IMR-90 (cell line): Measurements from ENCODE around the gene GP1BA. TPM values are rescaled to one million over a fixed set of nuclear protein-coding genes. Genes with fewer than 3 reads are reported as not detected.
A peak's percentile ranks its signal among the peaks of the same experiment; 100 is the strongest.

Experiments used
- ATAC-seq: fragments of 200-7000 bp; cut with Tn5 transposase; 2 replicates; pipeline ENCODE4 v1.9.1; 2020; ENCODE audit warnings: low read depth, mild to moderate bottlenecking, moderate library complexity
- BruUV-seq: library from RNA; stranded (reverse); fragments of 400-500 nt; replicated peaks from 2 replicates; lab custom pipeline; 2021; lab: Mats Ljungman, UMichigan
- CTCF ChIA-PET: fragments of 300-600 bp; formaldehyde crosslinking; extraction: SDS; loops from one replicate; lab custom pipeline; 2021; ENCODE audit warnings: antibody characterized with exemption; lab: Yijun Ruan, JAX
- POLR2A ChIA-PET: fragments of 300-600 bp; sonication (Branson Sonifier 250); formaldehyde crosslinking; loops from one replicate; lab custom pipeline; 2022; ENCODE audit warnings: antibody characterized with exemption; ENCODE audit not compliant: unreplicated experiment; lab: Charles Lee
- DNase-seq: peaks from one replicate; pipeline ENCODE4 v3.0.0; 2013
- H2AFZ ChIP-seq: replicated peaks from 2 replicates; pipeline ENCODE3; 2013; ENCODE audit warnings: low read length, mild to moderate bottlenecking; ENCODE audit not compliant: poor library complexity
- H2AK5ac ChIP-seq: 2 replicates; pipeline ENCODE4 v1.6.1; 2013; ENCODE audit warnings: low read depth, low read length, inconsistent platforms
- H2AK9ac ChIP-seq: replicated peaks from 2 replicates; pipeline ENCODE3; 2013; ENCODE audit warnings: mild to moderate bottlenecking, low read depth, low read length, moderate library complexity; ENCODE audit not compliant: poor library complexity
- H2BK120ac ChIP-seq: 2 replicates; pipeline ENCODE4 v1.6.1; 2013; ENCODE audit warnings: low read depth, low read length, inconsistent platforms
- H2BK15ac ChIP-seq: 3 replicates; pipeline ENCODE4 v1.6.1; 2013; ENCODE audit warnings: low read depth, low read length, inconsistent platforms
- H2BK20ac ChIP-seq: 2 replicates; pipeline ENCODE4 v1.6.1; 2013; ENCODE audit warnings: low read depth, mild to moderate bottlenecking, inconsistent platforms, low read length, moderate library complexity
- H2BK5ac ChIP-seq: 2 replicates; pipeline ENCODE4 v1.6.1; 2013; ENCODE audit warnings: mild to moderate bottlenecking, low read depth, low read length, inconsistent platforms; ENCODE audit not compliant: poor library complexity, severe bottlenecking
- H3K14ac ChIP-seq: replicated peaks from 2 replicates; pipeline ENCODE4 v1.6.1; 2013; ENCODE audit warnings: low read depth, low read length, inconsistent platforms
- H3K18ac ChIP-seq: 2 replicates; pipeline ENCODE4 v1.6.1; 2013; ENCODE audit warnings: low read depth, low read length, control low read depth
- H3K23ac ChIP-seq: 2 replicates; pipeline ENCODE4 v1.6.1; 2013; ENCODE audit warnings: low read depth, low read length, inconsistent platforms
- H3K27ac ChIP-seq: 2 replicates; pipeline ENCODE4 v1.5.1; 2013; ENCODE audit warnings: mild to moderate bottlenecking, control low read depth, low read length; ENCODE audit not compliant: insufficient read depth
- H3K27me3 ChIP-seq: 2 replicates; pipeline ENCODE4 v1.6.1; 2013; ENCODE audit warnings: low read length; ENCODE audit not compliant: control insufficient read depth, insufficient read depth
- H3K36me3 ChIP-seq: 2 replicates; pipeline ENCODE4 v1.6.1; 2013; ENCODE audit warnings: low read length, mixed read lengths; ENCODE audit not compliant: control insufficient read depth, insufficient read depth
- H3K4ac ChIP-seq: 2 replicates; pipeline ENCODE4 v1.6.1; 2013; ENCODE audit warnings: low read depth, low read length, inconsistent platforms
- H3K4me1 ChIP-seq: 2 replicates; pipeline ENCODE4 v1.6.1; 2013; ENCODE audit warnings: low read length, mixed read lengths; ENCODE audit not compliant: control insufficient read depth, insufficient read depth
- H3K4me2 ChIP-seq: 2 replicates; pipeline ENCODE4 v1.6.1; 2013; ENCODE audit warnings: low read depth, mild to moderate bottlenecking, control low read depth, low read length, moderate library complexity
- H3K4me3 ChIP-seq: 2 replicates; pipeline ENCODE4 v1.5.1; 2013; ENCODE audit warnings: low read depth, mild to moderate bottlenecking, control low read depth, low read length, moderate library complexity; ENCODE audit not compliant: insufficient read depth
- H3K56ac ChIP-seq: 2 replicates; pipeline ENCODE4 v1.6.1; 2013; ENCODE audit warnings: low read length, inconsistent platforms; ENCODE audit not compliant: insufficient read depth; ENCODE audit errors: extremely low read depth
- H3K79me1 ChIP-seq, 2 experiments: 2 replicates each; pipeline ENCODE4 v1.6.1; 2013; ENCODE audit warnings: low read length in 2 of 2, inconsistent platforms in 1 of 2, low read depth in 1 of 2
- H3K9ac ChIP-seq: 2 replicates; pipeline ENCODE4 v1.6.1; 2013; ENCODE audit warnings: low read depth, low read length, control low read depth
- H3K9me1 ChIP-seq: 2 replicates; pipeline ENCODE4 v1.6.1; 2013; ENCODE audit warnings: low read length, inconsistent platforms; ENCODE audit not compliant: insufficient read depth
- H3K9me3 ChIP-seq: 2 replicates; pipeline ENCODE4 v1.6.1; 2013; ENCODE audit warnings: low read length; ENCODE audit not compliant: control insufficient read depth, insufficient read depth
- H4K20me1 ChIP-seq: 2 replicates; pipeline ENCODE4 v1.6.1; 2013; ENCODE audit warnings: low read length, inconsistent platforms; ENCODE audit not compliant: insufficient read depth
- H4K5ac ChIP-seq: 2 replicates; pipeline ENCODE4 v1.6.1; 2013; ENCODE audit warnings: mild to moderate bottlenecking, low read depth, low read length, control low read depth
- H4K8ac ChIP-seq, 2 experiments: 2 replicates each; pipeline ENCODE4 v1.6.1; 2013; ENCODE audit warnings: low read depth in 2 of 2, low read length in 2 of 2, control low read depth in 1 of 2, inconsistent platforms in 1 of 2
- H4K91ac ChIP-seq: 2 replicates; pipeline ENCODE4 v1.6.1; 2013; ENCODE audit warnings: low read depth, low read length, inconsistent platforms; ENCODE audit not compliant: insufficient read depth
- RAD21 ChIP-seq: IDR thresholded peaks from 2 replicates; pipeline ENCODE4 v1.6.1; 2012; ENCODE audit warnings: low read length, improper control_type of control experiment
- WGBS, 2 experiments: methylation state at CpG; one replicate each; pipeline versions ENCODE4 v1.1.5 to v1.1.7; 2013; ENCODE audit warnings: missing lambda C conversion rate in 2 of 2; ENCODE audit not compliant: insufficient read length in 1 of 2; ENCODE audit errors: extremely low coverage in 2 of 2; 5-methylcytosine and 5-hydroxymethylcytosine counted together
- dilution Hi-C: fragments of 300-500 bp; cut with HindIII; formaldehyde crosslinking; loops from one replicate; pipeline ENCODE4 v1.14.3; 2018; ENCODE audit warnings: low sequenced_read_pairs; ENCODE audit not compliant: unreplicated experiment
- in situ Hi-C: fragments of 300-500 bp; cut with MboI; formaldehyde crosslinking; loops from 3 replicates; pipeline ENCODE4 v1.14.3; 2019; ENCODE audit warnings: low sequenced_read_pairs, inconsistent platforms, mixed read lengths
- intact Hi-C: fragments of 100-400 bp; cut with micrococcal nuclease; formaldehyde crosslinking; loops from 2 replicates; pipeline ENCODE4 v1.10.0; 2022
- polyA plus RNA-seq, 3 experiments: library from polyadenylated mRNA; depleted of rRNA; stranded (reverse); fragments of >200 nt; gene quantifications; 2 replicates each; pipeline ENCODE4 v1.2.3, GENCODE V29; 2012; ENCODE audit warnings: low replicate concordance in 1 of 3
- total RNA-seq: library from RNA; depleted of rRNA; stranded (reverse); fragments of >200 nt; gene quantifications from 2 replicates; pipeline ENCODE4 v1.2.3, GENCODE V29; 2012
- TF ChIP-seq, protein P1 (sequence below): conservative IDR thresholded peaks from 2 replicates; pipeline ENCODE4 v1.5.1; 2012; ENCODE audit warnings: mild to moderate bottlenecking, low read depth, low read length, improper control_type of control experiment

GP1BA gene
- total and polyA plus RNA-seq, 2 of the 4 experiments (the other 2 are of a cell fraction) = not detected

DNA sequence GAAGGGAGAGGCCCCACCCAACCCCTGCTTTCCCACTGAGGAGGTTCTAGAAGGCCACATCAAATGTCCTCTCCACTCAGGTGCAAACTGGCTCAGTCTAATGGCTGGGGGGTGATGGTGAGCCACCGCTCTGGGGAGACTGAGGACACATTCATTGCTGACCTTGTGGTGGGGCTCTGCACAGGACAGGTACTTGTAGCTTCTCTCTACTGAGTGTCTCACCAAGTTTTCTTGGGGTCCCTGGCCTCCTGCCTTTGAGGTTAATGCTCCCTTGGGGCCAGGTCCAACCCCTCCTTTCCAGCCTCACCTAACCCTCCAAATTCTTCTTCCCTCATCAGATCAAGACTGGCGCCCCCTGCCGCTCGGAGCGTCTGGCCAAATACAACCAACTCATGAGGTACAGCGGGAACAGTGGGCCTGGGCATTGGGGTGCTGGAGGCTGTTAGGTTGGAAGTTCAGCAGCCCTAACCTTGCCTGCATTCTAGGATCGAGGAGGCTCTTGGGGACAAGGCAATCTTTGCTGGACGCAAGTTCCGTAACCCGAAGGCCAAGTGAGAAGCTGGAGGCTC, 24.5 kb downstream of the GP1BA start:
- H3K14ac ChIP-seq = no peak overlapping the region
- no peak for ATAC-seq
- CTCF ChIA-PET = no interaction called here

More for the DNA sequence above, 24.5 kb downstream of the GP1BA start:
- Histone ChIP-seq H3K56ac (no peak overlapping the region), H4K8ac (no peak overlapping the region), H4K91ac (no peak overlapping the region), H2BK5ac (no peak overlapping the region), H4K5ac (no peak overlapping the region), H3K9ac (no peak overlapping the region), H2AK9ac (peak overlapping the region; percentile 50), H3K4ac (no peak overlapping the region), H2BK20ac (no peak overlapping the region), H3K9me3 (no peaks in the 10 kb centered on the region), H4K20me1 (no peaks in the 10 kb centered on the region), H2BK120ac (no peak overlapping the region), H3K4me3 (no peak overlapping the region), H3K27me3 (no peaks in the 10 kb centered on the region), H3K79me1 (peaks cover 5 to 20% of the 10 kb centered on the region in 2 experiments; a peak in 3 of 4 replicates), H3K27ac (no peak overlapping the region), H3K23ac (no peak overlapping the region), H3K4me1 (peaks cover 15% of the 10 kb centered on the region), H3K36me3 (peaks cover 18% of the 10 kb centered on the region), H3K9me1 (peaks cover 15% of the 10 kb centered on the region; the same call in 1 of the 2 replicates), H3K4me2 (no peak overlapping the region), H2AFZ (no peak overlapping the region), H3K18ac (no peak overlapping the region), H2AK5ac (no peak overlapping the region), H2BK15ac (no peak overlapping the region)
- intact Hi-C loops (no loop called here), dilution Hi-C loops (no loop called here), in situ Hi-C loops (no loop called here)
- POLR2A ChIA-PET = no interaction called here
- no TSS peak for BruUV-seq
- no peak for DNase-seq
- WGBS, 2 experiments = 100% methylated on average over 3 of the region's 10 CpGs; no CpG with 5 or more reads in 1 of the 2 experiments
- TF ChIP-seq RAD21 = no peak
- TF ChIP-seq, protein P1, sequence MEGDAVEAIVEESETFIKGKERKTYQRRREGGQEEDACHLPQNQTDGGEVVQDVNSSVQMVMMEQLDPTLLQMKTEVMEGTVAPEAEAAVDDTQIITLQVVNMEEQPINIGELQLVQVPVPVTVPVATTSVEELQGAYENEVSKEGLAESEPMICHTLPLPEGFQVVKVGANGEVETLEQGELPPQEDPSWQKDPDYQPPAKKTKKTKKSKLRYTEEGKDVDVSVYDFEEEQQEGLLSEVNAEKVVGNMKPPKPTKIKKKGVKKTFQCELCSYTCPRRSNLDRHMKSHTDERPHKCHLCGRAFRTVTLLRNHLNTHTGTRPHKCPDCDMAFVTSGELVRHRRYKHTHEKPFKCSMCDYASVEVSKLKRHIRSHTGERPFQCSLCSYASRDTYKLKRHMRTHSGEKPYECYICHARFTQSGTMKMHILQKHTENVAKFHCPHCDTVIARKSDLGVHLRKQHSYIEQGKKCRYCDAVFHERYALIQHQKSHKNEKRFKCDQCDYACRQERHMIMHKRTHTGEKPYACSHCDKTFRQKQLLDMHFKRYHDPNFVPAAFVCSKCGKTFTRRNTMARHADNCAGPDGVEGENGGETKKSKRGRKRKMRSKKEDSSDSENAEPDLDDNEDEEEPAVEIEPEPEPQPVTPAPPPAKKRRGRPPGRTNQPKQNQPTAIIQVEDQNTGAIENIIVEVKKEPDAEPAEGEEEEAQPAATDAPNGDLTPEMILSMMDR = peak; percentile 10; the same call in 1 of the 2 replicates
